ENCODE measurements around the gene DGCR6L.
A peak's percentile ranks its signal among the peaks of the same experiment; 100 is the strongest.
"Not testable (repeated sequence)": the region's sequence is repeated elsewhere in the genome, so short reads cannot be mapped to it uniquely, and the experiment has no call there.

DGCR6L gene

GRCh38 chr22:20354238-20354975, 34.5 kb upstream of the DGCR6L start:
- CTCF ChIA-PET: no interaction called here
- no peak overlapping the region for H3K4me3 Mint-ChIP-seq
- no peak for DNase-seq
- no peaks in the 10 kb centered on the region for H3K36me3 Mint-ChIP-seq
- no peaks in the 10 kb centered on the region for H3K9me3 Mint-ChIP-seq
- no peak overlapping the region for H3K27ac Mint-ChIP-seq
- peaks cover 5% of the 10 kb centered on the region for H3K27me3 Mint-ChIP-seq
- H3K4me1 Mint-ChIP-seq: no peaks in the 10 kb centered on the region

GRCh38 chr22:20352536-20352935, 32.7 kb upstream of the DGCR6L start:
- H3K27me3 Mint-ChIP-seq, H3K27ac Mint-ChIP-seq, DNase-seq, CTCF ChIA-PET, H3K4me1 Mint-ChIP-seq, H3K9me3 Mint-ChIP-seq, H3K4me3 Mint-ChIP-seq, H3K36me3 Mint-ChIP-seq: not testable (repeated sequence)

- H3K27ac Mint-ChIP-seq, H3K9me3 Mint-ChIP-seq, H3K4me1 Mint-ChIP-seq, CTCF ChIA-PET, H3K27me3 Mint-ChIP-seq, H3K4me3 Mint-ChIP-seq, DNase-seq, H3K36me3 Mint-ChIP-seq: not testable (repeated sequence)
These were observed 26.7 kb upstream of the DGCR6L start for GRCh38 chr22:20346553-20346952.

GRCh38 chr22:20338291-20338690, 18.4 kb upstream of the DGCR6L start:
- H3K9me3 Mint-ChIP-seq, DNase-seq, H3K4me3 Mint-ChIP-seq, H3K27me3 Mint-ChIP-seq, H3K27ac Mint-ChIP-seq, CTCF ChIA-PET, H3K4me1 Mint-ChIP-seq, H3K36me3 Mint-ChIP-seq: not testable (repeated sequence)

- H3K9me3 Mint-ChIP-seq, H3K27me3 Mint-ChIP-seq, H3K4me1 Mint-ChIP-seq, H3K4me3 Mint-ChIP-seq, H3K36me3 Mint-ChIP-seq, H3K27ac Mint-ChIP-seq, CTCF ChIA-PET: not testable (repeated sequence)
- peak; percentile 46 for DNase-seq
These were observed 17.9 kb upstream of the DGCR6L start for GRCh38 chr22:20337807-20338206.

GRCh38 chr22:20336561-20336960, 16.7 kb upstream of the DGCR6L start:
- H3K4me3 Mint-ChIP-seq, DNase-seq, CTCF ChIA-PET, H3K4me1 Mint-ChIP-seq, H3K27me3 Mint-ChIP-seq, H3K27ac Mint-ChIP-seq, H3K36me3 Mint-ChIP-seq, H3K9me3 Mint-ChIP-seq: not testable (repeated sequence)

- CTCF ChIA-PET, H3K27me3 Mint-ChIP-seq, H3K9me3 Mint-ChIP-seq, H3K36me3 Mint-ChIP-seq: not testable (repeated sequence)
- H3K27ac Mint-ChIP-seq: peak overlapping the region; percentile 97
- H3K4me1 Mint-ChIP-seq: peaks cover 34% of the 10 kb centered on the region
- peak; percentile 65 for DNase-seq
- H3K4me3 Mint-ChIP-seq: peak overlapping the region; percentile 70
These were observed 8.7 kb upstream of the DGCR6L start for GRCh38 chr22:20328569-20328930.

- peaks cover 58% of the 10 kb centered on the region for H3K4me1 Mint-ChIP-seq
- H3K4me3 Mint-ChIP-seq, CTCF ChIA-PET: not testable (repeated sequence)
These were observed 6.1 kb upstream of the DGCR6L start for GRCh38 chr22:20325996-20326395.

GRCh38 chr22:20324139-20324516, 4.3 kb upstream of the DGCR6L start:
- H3K27me3 Mint-ChIP-seq: no peaks in the 10 kb centered on the region
- peaks cover 16% of the 10 kb centered on the region for H3K36me3 Mint-ChIP-seq
- H3K27ac Mint-ChIP-seq: peak overlapping the region; percentile 96
- H3K4me3 Mint-ChIP-seq: peak overlapping the region; percentile 70
- CTCF ChIA-PET: no interaction called here
- peak; percentile 70 for DNase-seq
- H3K4me1 Mint-ChIP-seq: peaks cover 66% of the 10 kb centered on the region
- H3K9me3 Mint-ChIP-seq: peaks cover 3% of the 10 kb centered on the region

More at GRCh38 chr22:20325996-20326395, 6.1 kb upstream of the DGCR6L start:
- peak overlapping the region; percentile 85 for H3K27ac Mint-ChIP-seq
- not testable (repeated sequence) for H3K27me3 Mint-ChIP-seq, H3K9me3 Mint-ChIP-seq, H3K36me3 Mint-ChIP-seq, DNase-seq

GRCh38 chr22:20321552-20322211, 1.8 kb upstream of the DGCR6L start:
- Mint-ChIP-seq H3K27ac (peak overlapping the region; percentile 75), H3K36me3 (peaks cover 23% of the 10 kb centered on the region), H3K4me1 (peaks cover 73% of the 10 kb centered on the region), H3K4me3 (peak overlapping the region; percentile 98)
- H3K27me3 Mint-ChIP-seq, CTCF ChIA-PET, H3K9me3 Mint-ChIP-seq: not testable (repeated sequence)
- peak; percentile 19 for DNase-seq

GRCh38 chr22:20320659-20321551, 1.0 kb upstream of the DGCR6L start:
- peaks cover 23% of the 10 kb centered on the region for H3K36me3 Mint-ChIP-seq
- peak; percentile 31 for DNase-seq
- peak overlapping the region; percentile 89 for H3K27ac Mint-ChIP-seq
- peak overlapping the region; percentile 98 for H3K4me3 Mint-ChIP-seq
- H3K9me3 Mint-ChIP-seq, H3K27me3 Mint-ChIP-seq: not testable (repeated sequence)
- peaks cover 73% of the 10 kb centered on the region for H3K4me1 Mint-ChIP-seq
- CTCF ChIA-PET: interaction anchor here (1.4 kb wide), 1 partner anchor 50 kb away, joined by 3 read pairs; no protein-coding TSS in a partner anchor

- Mint-ChIP-seq H3K4me3 (peak overlapping the region; percentile 98), H3K27ac (peak overlapping the region; percentile 83), H3K4me1 (peaks cover 66% of the 10 kb centered on the region), H3K9me3 (peaks cover 3% of the 10 kb centered on the region), H3K36me3 (peaks cover 20% of the 10 kb centered on the region), H3K27me3 (no peaks in the 10 kb centered on the region)
- peak; percentile 41 for DNase-seq
- CTCF ChIA-PET: interaction anchor here (0.6 to 1.4 kb wide), 3 partner anchors 48 to 218 kb away, joined by 3 to 5 read pairs (median 4); no protein-coding TSS in a partner anchor
These were observed 667 bp downstream of the DGCR6L start for GRCh38 chr22:20319041-20319744.

GRCh38 chr22:20318043-20318688, 1.7 kb downstream of the DGCR6L start:
- H3K27ac Mint-ChIP-seq, H3K9me3 Mint-ChIP-seq, H3K27me3 Mint-ChIP-seq: not testable (repeated sequence)
- peak overlapping the region; percentile 98 for H3K4me3 Mint-ChIP-seq
- peak; percentile 8 for DNase-seq
- H3K36me3 Mint-ChIP-seq: peaks cover 18% of the 10 kb centered on the region
- CTCF ChIA-PET: interaction anchor here (0.6 kb wide), 1 partner anchor 76 kb away, joined by 3 read pairs; the partner anchor contains the start of gene ZNF74
- peaks cover 56% of the 10 kb centered on the region for H3K4me1 Mint-ChIP-seq

Data from activated naive CD4-positive, alpha-beta T cell treated with anti-CD3 and anti-CD28 coated beads, Interleukin-2, amount 10 ng/mL, durations not matched to agents 7 days and 5 days (primary cell).